Stomach smooth muscle (tissue), 2 donors: ENCODE results near the gene PANX3.

Experiments used
- H3K27ac ChIP-seq: one replicate; pipeline ENCODE4 v1.7.0; 2013; ENCODE audit warnings: mild to moderate bottlenecking, low read length, inconsistent platforms
- H3K27me3 ChIP-seq, 2 donors: one replicate each; pipeline ENCODE4 v1.7.0; 2013; ENCODE audit warnings: low read length in 2 of 2; ENCODE audit not compliant: insufficient read depth in 2 of 2, control insufficient read depth in 1 of 2
- H3K36me3 ChIP-seq, 2 donors: one replicate each; pipeline ENCODE4 v1.7.0; 2013; ENCODE audit warnings: low read length in 2 of 2; ENCODE audit not compliant: control insufficient read depth in 2 of 2, insufficient read depth in 2 of 2
- H3K4me1 ChIP-seq: one replicate; pipeline ENCODE4 v1.7.0; 2013; ENCODE audit warnings: low read length; ENCODE audit not compliant: control insufficient read depth, insufficient read depth
- H3K4me3 ChIP-seq, 2 donors: one replicate each; pipeline ENCODE4 v1.7.0; 2013; ENCODE audit warnings: low read length in 2 of 2
- H3K9ac ChIP-seq, 2 donors: one replicate each; pipeline ENCODE4 v1.7.0; 2013; ENCODE audit warnings: low read length in 2 of 2, mild to moderate bottlenecking in 1 of 2
- H3K9me3 ChIP-seq, 2 donors: one replicate each; pipeline ENCODE4 v1.7.0; 2013; ENCODE audit warnings: low read length in 2 of 2; ENCODE audit not compliant: control insufficient read depth in 2 of 2
- donor health status: healthy.
- donor health status: Pancreatic carcinoma.

Gene PANX3

DNA sequence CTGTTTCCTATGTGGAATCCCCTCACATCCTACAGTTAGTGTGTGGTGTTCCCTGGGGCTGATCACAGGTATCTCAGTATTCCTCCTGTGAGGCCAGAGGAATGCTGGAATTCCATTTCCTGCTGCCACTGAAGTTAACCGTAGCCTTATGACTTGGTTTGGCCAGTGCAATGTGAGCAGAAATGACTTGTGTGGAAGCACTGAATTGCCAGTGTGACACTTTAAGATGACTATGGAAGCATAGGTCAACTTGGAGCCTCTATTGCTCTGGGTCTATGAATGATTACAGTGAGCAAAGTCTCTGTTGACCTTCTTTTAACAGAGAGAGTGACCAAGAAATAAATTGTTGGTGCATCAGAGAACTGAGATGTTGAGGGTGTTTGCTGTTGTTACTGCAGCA lies 28.0 kb downstream of the PANX3 start:
- no peaks in the 10 kb centered on the region for H3K27me3 ChIP-seq
- no peaks in the 10 kb centered on the region for H3K4me1 ChIP-seq
- peaks cover 25 to 27% of the 10 kb centered on the region in 2 donors for H3K36me3 ChIP-seq
- no peak overlapping the region for H3K27ac ChIP-seq
- H3K9ac ChIP-seq: peak overlapping the region in 1 of 2 donors; percentile 36
- no peak overlapping the region for H3K4me3 ChIP-seq
- no peaks in the 10 kb centered on the region for H3K9me3 ChIP-seq

GRCh38 chr11:124640666-124641065 lies 29.4 kb downstream of the PANX3 start:
- H3K9me3 ChIP-seq: no peaks in the 10 kb centered on the region
- no peaks in the 10 kb centered on the region for H3K27me3 ChIP-seq
- no peak overlapping the region for H3K27ac ChIP-seq
- H3K36me3 ChIP-seq: peaks cover 21 to 24% of the 10 kb centered on the region in 2 donors
- no peak overlapping the region for H3K4me3 ChIP-seq
- H3K4me1 ChIP-seq: peaks cover 2% of the 10 kb centered on the region
- no peak overlapping the region for H3K9ac ChIP-seq

GRCh38 chr11:124642628-124643027 lies 31.4 kb downstream of the PANX3 start:
- Histone ChIP-seq H3K9me3 (no peaks in the 10 kb centered on the region), H3K36me3 (peaks cover 12 to 13% of the 10 kb centered on the region in 2 donors), H3K4me3 (no peak overlapping the region), H3K27me3 (no peaks in the 10 kb centered on the region), H3K9ac (no peak overlapping the region), H3K27ac (no peak overlapping the region), H3K4me1 (peaks cover 2% of the 10 kb centered on the region)

- H3K4me1 ChIP-seq: peaks cover 2% of the 10 kb centered on the region
- H3K9ac ChIP-seq: no peak overlapping the region
- H3K27ac ChIP-seq: no peak overlapping the region
These were observed 31.9 kb downstream of the PANX3 start for GRCh38 chr11:124643042-124643604.

GRCh38 chr11:124643605-124644425 lies 32.6 kb downstream of the PANX3 start:
- Histone ChIP-seq H3K27ac (no peak overlapping the region), H3K27me3 (no peaks in the 10 kb centered on the region), H3K36me3 (peaks cover 8 to 9% of the 10 kb centered on the region in 2 donors), H3K4me3 (peak overlapping the region in 1 of 2 donors; percentile 2), H3K9me3 (no peaks in the 10 kb centered on the region), H3K4me1 (peaks cover 2% of the 10 kb centered on the region), H3K9ac (no peak overlapping the region)

More at GRCh38 chr11:124643042-124643604, 31.9 kb downstream of the PANX3 start:
- Histone ChIP-seq H3K36me3 (peaks cover 8 to 9% of the 10 kb centered on the region in 2 donors), H3K4me3 (no peak overlapping the region), H3K27me3 (no peaks in the 10 kb centered on the region), H3K9me3 (no peaks in the 10 kb centered on the region)

GRCh38 chr11:124644426-124645280 lies 33.4 kb downstream of the PANX3 start:
- Histone ChIP-seq H3K27me3 (no peaks in the 10 kb centered on the region), H3K9ac (peak overlapping the region in 1 of 2 donors; percentile 6), H3K4me3 (peak overlapping the region; percentile 2 to 65), H3K36me3 (peaks cover 3 to 5% of the 10 kb centered on the region in 2 donors), H3K9me3 (no peaks in the 10 kb centered on the region), H3K4me1 (peaks cover 2% of the 10 kb centered on the region), H3K27ac (no peak overlapping the region)

DNA sequence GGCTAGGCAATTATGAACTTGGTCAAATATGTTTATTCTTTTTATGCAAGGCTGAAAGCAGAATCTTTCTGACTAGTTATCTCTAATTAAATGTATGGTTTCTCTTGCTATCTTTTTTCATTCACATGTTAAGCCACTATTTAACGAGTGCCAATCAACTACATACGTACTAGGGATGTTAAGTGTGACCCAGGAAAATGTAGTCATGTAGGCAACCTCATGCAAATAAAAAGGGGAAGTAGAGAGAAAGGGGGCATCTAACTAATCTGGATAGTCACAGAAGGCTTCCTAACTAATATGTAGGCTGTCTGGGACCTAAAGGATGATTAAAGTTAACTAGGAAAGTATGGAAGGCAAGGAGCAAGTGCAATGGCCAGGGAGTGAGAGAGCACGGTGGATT lies 34.9 kb downstream of the PANX3 start:
- Histone ChIP-seq H3K4me3 (no peak overlapping the region), H3K9ac (no peak overlapping the region), H3K27me3 (no peaks in the 10 kb centered on the region), H3K27ac (no peak overlapping the region), H3K9me3 (no peaks in the 10 kb centered on the region), H3K4me1 (peaks cover 2% of the 10 kb centered on the region), H3K36me3 (peaks cover 0 to 6% of the 10 kb centered on the region in 2 donors)

DNA sequence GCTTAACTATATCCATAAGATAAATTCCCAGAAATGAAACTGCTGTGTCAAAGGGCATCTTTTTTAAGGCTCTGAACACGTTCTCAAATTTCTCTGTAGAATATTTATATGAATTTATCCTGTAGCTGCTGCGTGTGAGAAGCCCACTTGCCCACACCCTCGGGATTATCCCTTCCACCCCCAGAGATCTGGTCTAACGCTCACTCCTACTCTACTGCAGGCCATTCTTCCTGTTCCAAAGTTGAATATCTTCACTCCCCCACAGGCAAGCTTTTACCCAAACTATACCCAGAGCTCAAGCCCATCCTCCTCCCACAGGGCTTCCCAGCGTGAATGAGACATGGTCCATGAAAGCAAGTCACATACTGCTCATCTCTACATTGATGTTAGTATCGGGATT lies 37.4 kb downstream of the PANX3 start:
- no peak overlapping the region for H3K4me3 ChIP-seq
- no peaks in the 10 kb centered on the region for H3K27me3 ChIP-seq
- H3K4me1 ChIP-seq: peaks cover 2% of the 10 kb centered on the region
- H3K36me3 ChIP-seq: peaks cover 3 to 10% of the 10 kb centered on the region in 2 donors
- H3K9me3 ChIP-seq: no peaks in the 10 kb centered on the region
- no peak overlapping the region for H3K27ac ChIP-seq
- H3K9ac ChIP-seq: no peak overlapping the region

GRCh38 chr11:124656774-124657630 lies 45.8 kb downstream of the PANX3 start:
- Histone ChIP-seq H3K36me3 (peaks cover 4 to 13% of the 10 kb centered on the region in 2 donors), H3K9ac (no peak overlapping the region), H3K27ac (no peak overlapping the region), H3K27me3 (no peaks in the 10 kb centered on the region), H3K4me1 (no peaks in the 10 kb centered on the region), H3K9me3 (no peaks in the 10 kb centered on the region), H3K4me3 (no peak overlapping the region)

DNA sequence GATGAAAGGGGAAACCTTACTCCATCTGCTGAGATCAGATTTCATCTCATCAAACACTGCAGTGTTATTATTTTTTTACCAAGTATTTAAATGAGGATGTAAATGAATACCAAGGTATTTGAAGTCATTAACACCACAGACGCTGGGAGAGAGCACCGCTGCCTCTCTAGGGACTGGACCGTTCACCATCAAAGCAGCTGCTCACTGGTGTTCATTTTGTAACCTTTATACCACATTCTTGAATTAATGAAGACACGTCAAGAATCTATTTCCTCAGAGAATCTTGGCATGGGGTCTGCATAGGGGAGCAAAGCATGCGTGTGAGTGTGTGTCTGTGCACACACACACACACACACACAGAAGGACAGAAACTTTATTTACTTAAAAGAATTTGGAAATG lies 46.7 kb downstream of the PANX3 start:
- H3K27ac ChIP-seq: no peak overlapping the region
- H3K36me3 ChIP-seq: peaks cover 2 to 12% of the 10 kb centered on the region in 2 donors
- H3K27me3 ChIP-seq: no peaks in the 10 kb centered on the region
- H3K4me3 ChIP-seq: no peak overlapping the region
- no peaks in the 10 kb centered on the region for H3K4me1 ChIP-seq
- H3K9ac ChIP-seq: no peak overlapping the region
- no peaks in the 10 kb centered on the region for H3K9me3 ChIP-seq
